NCI-H1694 (cell line): Measurements from ENCODE around the gene SCN8A.
"Not testable (repeated sequence)": the region's sequence is repeated elsewhere in the genome, so short reads cannot be mapped to it uniquely, and the experiment has no call there.

Source experiments
- DNase-seq: peaks from one replicate; lab custom pipeline; 2025; lab: John Stamatoyannopoulos, UW

SCN8A gene

DNA sequence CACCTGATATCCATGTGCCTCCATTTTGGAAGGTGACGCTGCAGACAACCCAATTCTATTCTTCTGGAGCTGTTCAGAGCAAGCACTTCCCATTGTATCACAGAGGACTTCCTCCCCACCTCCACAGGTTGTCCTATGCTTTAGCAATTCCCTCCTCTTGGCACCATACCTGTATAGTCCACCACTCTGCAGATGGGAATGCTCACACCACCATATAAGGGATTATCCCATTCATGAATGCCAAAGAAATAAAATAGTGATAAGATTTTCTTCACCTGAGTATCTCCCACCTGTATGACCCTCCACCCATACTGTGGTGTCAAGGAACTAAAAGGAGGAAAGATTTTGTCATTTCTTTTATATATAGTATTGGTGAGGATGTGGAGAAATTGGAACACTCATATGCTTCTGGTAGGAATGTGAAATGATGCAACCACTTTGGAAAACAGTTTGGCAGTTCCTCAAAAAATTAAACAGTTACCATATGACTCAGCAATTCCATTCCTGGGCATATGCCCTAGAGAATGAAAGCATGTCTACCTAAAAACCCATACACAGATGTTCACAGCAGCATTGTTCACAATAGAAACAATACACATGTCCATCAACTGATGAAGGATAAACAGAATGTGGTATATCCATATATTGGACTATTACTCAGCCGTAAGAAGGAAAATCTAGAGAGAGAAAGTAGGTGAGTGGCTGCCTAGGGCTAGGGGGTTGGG, 182.3 kb downstream of the SCN8A start:
- no peak for DNase-seq

DNA sequence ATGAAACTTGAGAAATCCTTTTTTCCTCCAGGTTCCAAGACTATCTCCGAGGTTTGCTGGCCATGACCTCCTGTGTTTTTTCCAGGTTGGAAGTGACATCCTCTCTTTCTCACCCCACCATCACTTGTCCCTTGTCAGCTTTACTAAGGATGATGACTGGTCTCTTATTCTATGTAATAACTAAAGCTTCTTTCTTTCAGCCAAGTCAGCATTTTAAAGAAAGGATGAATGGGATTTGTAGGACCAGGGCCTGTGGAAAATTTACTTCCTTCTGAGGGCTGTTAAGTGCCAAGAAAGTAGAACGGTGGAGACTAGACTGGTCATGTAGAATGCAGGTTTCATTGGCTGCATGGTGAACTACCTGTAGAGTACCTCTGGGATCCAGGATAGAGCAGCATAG, 183.9 kb downstream of the SCN8A start:
- DNase-seq = no peak

- no peak for DNase-seq
These were observed 186.4 kb downstream of the SCN8A start for GRCh38 chr12:51777457-51777856.

- no peak for DNase-seq
These were observed 186.9 kb downstream of the SCN8A start for GRCh38 chr12:51777973-51778372.

DNA sequence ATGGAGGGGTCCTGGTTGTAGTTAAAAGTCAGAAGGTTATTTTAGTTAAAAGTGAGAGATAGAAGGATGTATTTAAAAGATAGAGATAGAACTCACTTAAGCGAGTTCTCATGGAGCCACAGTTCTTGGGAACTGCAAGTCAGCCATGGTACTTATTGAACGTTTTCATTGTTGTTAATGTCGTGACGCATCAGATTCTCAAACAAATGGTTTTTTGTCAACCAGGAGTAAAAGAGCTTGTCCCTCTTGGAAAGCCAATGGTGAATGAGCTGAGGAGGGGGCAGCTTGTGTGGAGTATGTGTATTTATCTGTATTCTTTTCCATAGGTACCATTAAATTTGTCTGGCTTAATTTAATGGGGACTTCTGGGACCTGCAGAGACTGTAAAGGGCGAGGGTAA, 188.8 kb downstream of the SCN8A start:
- no peak for DNase-seq

DNA sequence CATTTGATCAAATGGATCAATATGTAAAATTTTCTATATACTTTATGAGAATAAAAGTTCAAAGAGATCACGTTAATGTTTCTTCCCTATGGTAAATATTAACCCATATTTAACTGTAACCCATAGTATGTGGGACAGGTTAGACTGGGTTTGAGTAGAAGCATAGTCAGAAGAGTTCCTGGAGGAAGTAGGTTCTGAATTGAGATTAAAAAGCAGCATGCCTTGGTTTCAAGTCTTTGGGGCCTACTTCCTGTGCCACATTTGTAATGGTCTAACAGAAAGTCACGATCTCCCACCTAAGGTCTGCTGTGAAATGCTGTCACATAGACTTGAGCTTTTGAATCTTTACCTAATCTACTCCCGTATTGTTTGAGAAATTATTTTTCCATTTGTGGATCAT, 193.7 kb downstream of the SCN8A start:
- no peak for DNase-seq

DNA sequence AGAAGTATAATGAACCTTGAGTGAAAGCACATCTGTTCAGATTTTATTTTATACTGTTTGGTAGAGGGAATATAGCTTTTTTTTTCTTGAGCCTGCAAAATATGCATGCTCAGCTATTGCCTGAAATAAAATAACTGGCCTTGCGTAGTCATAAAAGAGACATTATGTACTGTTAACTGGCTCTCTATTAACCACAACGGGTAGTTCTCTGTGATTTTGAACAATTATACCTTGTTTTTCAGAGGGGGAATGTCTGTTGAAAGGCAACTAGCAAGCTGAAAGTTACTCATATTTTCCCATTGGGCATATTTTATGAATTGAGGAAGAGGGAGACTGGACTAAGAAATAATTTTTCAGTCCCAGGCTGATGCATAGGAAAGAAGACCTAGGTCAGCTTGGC, 194.9 kb downstream of the SCN8A start:
- no peak for DNase-seq

- no peak for DNase-seq
These were observed 197.8 kb downstream of the SCN8A start for GRCh38 chr12:51788876-51789275.

- no peak for DNase-seq
These were observed 201.4 kb downstream of the SCN8A start for GRCh38 chr12:51792417-51792816.

DNA sequence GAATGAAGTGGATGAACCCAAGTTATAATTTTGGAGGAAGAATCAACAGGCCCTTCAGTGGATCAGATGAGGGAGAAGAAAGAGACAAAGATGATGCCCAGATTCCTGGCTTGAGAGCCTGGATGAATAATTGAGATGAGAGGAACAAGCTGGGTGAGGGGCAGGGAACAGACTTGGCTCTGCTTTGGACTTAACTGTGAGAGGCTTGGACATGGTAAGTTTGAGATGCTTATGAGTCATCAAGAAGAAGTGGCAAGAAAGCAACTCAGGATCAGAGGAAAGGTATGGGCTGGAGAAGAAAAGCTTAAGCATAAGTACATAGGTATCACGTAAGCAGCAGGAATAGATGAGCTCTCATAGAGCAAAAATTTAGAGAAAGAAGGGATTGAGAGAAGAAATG, 202.2 kb downstream of the SCN8A start:
- DNase-seq = no peak

- no peak for DNase-seq
These were observed 206.3 kb downstream of the SCN8A start for GRCh38 chr12:51797301-51797700.

DNA sequence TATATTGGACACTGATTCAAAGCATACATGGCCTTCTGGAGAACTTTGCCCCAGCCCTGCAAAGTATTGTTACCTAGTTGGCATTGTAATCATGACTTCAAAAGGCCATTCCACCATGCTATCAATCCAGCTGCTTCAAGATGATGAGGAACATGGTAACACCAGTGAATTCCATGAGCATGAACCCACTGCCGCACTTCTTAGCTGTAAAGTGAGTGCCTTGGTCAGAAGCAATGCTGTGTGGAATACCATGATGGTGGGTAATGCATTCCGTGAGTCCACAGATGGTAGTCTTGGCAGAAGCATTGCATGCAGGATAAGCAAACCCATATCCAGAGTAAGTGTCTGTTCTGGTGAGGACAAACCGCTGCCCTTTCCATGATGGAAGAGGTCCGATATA, 207.0 kb downstream of the SCN8A start:
- not testable (repeated sequence) for DNase-seq

GRCh38 chr12:51798501-51798900, 207.5 kb downstream of the SCN8A start:
- no peak for DNase-seq

- DNase-seq = no peak
These were observed 210.0 kb downstream of the SCN8A start for GRCh38 chr12:51801027-51801426.

DNA sequence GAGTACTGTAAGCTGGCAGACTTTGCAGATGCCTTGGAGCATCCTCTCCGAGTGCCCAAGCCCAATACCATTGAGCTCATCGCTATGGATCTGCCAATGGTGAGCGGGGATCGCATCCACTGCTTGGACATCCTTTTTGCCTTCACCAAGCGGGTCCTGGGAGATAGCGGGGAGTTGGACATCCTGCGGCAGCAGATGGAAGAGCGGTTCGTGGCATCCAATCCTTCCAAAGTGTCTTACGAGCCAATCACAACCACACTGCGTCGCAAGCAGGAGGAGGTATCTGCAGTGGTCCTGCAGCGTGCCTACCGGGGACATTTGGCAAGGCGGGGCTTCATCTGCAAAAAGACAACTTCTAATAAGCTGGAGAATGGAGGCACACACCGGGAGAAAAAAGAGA, 215.9 kb downstream of the SCN8A start:
- no peak for DNase-seq

DNA sequence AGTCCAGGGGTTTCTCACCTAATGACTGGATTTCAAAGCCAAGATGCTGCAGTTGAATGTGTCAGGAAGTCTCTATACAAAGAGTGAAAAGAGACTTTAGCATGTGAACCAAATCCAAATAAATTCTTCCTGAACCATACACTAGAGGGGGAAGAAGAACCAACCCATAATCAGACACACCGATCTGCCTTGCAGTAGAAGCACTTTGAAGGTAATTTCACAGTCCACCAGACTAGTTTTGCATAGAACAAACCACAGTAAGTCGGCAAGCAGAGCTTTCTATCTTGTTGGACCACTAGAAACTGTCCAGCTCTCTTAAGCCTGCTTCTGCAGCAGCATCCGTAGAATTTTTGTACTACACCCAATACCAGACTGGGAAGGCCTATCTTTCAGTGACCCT, 218.2 kb downstream of the SCN8A start:
- DNase-seq = no peak

DNA sequence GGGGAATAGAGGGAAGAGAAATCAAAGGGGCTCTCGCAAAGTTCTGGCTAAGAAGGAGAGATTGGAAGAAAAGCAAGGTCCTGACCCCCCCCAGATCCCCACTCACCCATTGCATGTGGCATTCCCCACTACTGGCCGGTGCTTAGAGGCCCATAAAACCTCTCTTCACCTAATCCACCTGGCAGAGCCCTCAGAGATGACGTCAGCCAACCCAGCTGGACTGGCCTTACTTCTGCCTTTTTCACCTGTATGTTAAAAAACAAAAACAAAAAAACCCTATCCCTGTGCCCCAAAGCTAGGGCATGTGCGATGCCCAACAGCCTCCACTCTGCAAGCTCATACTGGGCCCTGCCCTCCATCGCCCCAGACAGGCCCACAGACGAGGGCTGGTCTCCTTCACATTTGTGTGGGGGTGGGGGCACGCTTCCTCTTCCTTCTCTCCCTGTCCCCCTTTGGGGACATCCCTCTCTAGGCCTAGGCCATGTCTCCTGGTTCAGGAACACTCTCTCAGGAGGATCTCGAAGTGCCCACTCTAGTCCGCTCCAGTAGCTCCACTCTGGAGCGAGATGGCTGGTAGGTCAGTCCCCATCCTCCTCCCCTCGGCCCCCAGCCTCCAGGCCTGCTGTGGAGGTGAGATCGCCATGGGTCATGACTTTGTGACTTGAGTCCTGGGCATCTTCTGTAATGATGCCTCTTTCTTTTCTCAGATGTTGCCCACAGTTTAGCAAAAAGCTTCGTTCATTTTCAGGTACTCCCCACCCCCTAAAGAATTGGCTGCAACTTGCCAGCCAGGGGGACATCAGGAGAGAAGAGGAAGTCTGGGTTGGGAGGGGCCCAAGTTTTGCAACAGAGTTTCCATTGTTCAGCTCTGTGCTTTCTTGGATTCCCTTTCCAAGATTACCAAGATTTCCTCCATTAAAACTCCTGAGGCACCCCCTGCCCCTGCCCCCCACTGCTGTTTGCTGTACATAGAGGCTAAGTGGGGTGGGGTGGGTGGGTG, 220.5 kb downstream of the SCN8A start:
- no peak for DNase-seq

- DNase-seq = no peak
These were observed 221.8 kb downstream of the SCN8A start for GRCh38 chr12:51812871-51813270.

- DNase-seq = no peak
These were observed 222.9 kb downstream of the SCN8A start for GRCh38 chr12:51813931-51814310.

DNA sequence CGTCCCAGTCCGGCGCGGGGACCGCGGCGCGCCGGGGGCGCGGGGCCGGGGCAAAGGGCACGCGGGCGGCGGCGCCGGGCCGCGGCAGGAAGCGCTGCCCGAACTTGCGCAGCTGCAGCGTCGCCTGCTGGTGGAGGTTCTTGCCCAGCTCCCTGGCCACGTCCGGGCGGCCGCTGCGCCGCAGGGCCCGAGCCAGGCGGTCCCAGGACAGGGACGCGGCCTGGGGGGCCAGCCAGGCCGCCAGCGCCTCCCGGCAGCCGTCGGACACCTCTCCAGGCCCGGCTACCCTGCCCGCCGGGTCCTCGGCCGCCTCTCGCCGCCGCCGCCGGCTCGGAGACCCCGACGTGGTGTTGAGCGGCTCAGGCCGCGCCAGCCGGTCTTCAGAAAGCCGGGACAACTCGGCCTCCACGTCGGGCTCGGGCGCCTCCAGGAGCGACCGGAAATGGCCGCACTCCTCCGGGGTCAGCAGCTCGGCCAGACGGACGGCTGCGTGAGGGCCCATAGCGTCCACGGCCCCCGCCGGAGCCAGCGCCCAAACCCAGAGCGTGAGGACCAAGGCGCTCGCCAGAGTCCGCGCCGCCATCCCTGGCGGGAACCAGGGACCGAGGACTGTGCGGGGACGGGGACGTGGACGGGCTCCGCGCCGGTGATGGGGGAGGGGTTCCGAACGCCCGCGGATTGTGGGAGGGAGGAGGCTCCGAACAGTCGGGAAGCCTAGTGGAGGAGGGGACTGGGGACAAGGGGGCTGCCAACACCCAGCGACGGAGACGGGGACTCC, 223.5 kb downstream of the SCN8A start:
- DNase-seq = no peak

GRCh38 chr12:51815571-51815970, 224.5 kb downstream of the SCN8A start:
- no peak for DNase-seq
